Endothelial cell (in vitro differentiated cells): ENCODE measurements around the gene MAP6. TPM values are rescaled to one million over a fixed set of nuclear protein-coding genes. Genes with fewer than 3 reads are reported as not detected.

Experiments
- DNase-seq: peaks from one replicate; pipeline ENCODE4 v3.0.0; 2021; ENCODE audit warnings: low spot score
- H3K27ac Mint-ChIP-seq: one replicate; pipeline ENCODE4 v1.8.0; 2021; ENCODE audit warnings: mixed read lengths, inconsistent platforms; ENCODE audit not compliant: unreplicated experiment
- H3K27me3 Mint-ChIP-seq: one replicate; pipeline ENCODE4 v1.8.0; 2021; ENCODE audit warnings: mild to moderate bottlenecking, moderate library complexity, mixed read lengths, inconsistent platforms; ENCODE audit not compliant: unreplicated experiment
- H3K36me3 Mint-ChIP-seq: one replicate; pipeline ENCODE4 v1.8.0; 2021; ENCODE audit warnings: mild to moderate bottlenecking, low read depth, mixed read lengths, inconsistent platforms; ENCODE audit not compliant: unreplicated experiment
- H3K4me1 Mint-ChIP-seq: one replicate; pipeline ENCODE4 v1.8.0; 2021; ENCODE audit warnings: mild to moderate bottlenecking, mixed read lengths, inconsistent platforms; ENCODE audit not compliant: unreplicated experiment
- H3K4me3 Mint-ChIP-seq: one replicate; pipeline ENCODE4 v1.8.0; 2021; ENCODE audit warnings: mild to moderate bottlenecking, mixed read lengths, inconsistent platforms; ENCODE audit not compliant: unreplicated experiment
- H3K9me3 Mint-ChIP-seq: one replicate; pipeline ENCODE4 v1.8.0; 2021; ENCODE audit warnings: mixed read lengths, inconsistent platforms; ENCODE audit not compliant: unreplicated experiment
- total RNA-seq: library from RNA; stranded (reverse); fragmentation: NEBNext Ultra II Directional; extraction: Animal tissue kit (Norgen Biotek cat#: 25700); gene quantifications from one replicate; pipeline ENCODE4 v1.2.1, GENCODE V29; 2021; ENCODE audit not compliant: unreplicated experiment
- TF ChIP-seq, protein P1 (sequence below): fragments of 200-600 bp; sonication (generic); IDR thresholded peaks from one replicate; pipeline ENCODE4 v1.5.0; 2021; ENCODE audit warnings: antibody characterized with exemption; ENCODE audit not compliant: unreplicated experiment

The MAP6 gene
- total RNA-seq, 1 donor from 2014 or later, result 0.26 TPM

DNA sequence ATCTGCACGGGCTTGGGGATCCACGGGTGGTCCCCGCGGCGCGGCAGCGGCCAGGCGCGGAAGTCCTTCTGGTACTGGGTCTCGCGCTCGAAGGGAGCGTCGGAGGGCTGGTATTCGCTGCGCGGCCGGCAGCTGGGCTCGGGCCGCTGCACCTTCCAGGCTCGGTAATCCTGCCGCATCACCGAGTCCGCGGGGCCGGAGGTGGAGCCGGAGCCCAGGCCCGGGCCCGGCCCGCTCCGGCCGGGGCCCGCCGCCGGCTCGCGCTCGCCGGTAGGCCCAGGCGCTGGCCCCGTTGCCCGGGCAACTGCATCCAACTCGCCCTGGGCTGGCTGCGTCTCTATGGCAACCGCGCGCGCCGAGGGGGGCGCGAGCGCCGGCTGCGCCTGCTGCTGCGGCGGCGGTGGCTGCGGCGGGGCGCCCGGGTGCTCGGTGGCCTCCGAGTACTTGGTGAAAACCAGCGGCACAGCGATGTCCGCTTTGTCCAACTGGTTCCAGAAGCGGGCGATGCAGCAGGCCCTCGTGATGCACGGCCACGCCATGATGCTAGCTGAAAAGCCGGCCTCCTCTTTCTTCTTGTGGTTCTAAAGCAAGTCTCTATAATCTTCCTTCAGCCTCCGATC is 897 bp downstream of the MAP6 start:
- H3K4me3 Mint-ChIP-seq, result peak overlapping the region; percentile 78
- peak; percentile 55 for DNase-seq
- peaks cover 11% of the 10 kb centered on the region for H3K4me1 Mint-ChIP-seq
- H3K36me3 Mint-ChIP-seq, result peaks cover 5% of the 10 kb centered on the region
- TF ChIP-seq, protein P1, sequence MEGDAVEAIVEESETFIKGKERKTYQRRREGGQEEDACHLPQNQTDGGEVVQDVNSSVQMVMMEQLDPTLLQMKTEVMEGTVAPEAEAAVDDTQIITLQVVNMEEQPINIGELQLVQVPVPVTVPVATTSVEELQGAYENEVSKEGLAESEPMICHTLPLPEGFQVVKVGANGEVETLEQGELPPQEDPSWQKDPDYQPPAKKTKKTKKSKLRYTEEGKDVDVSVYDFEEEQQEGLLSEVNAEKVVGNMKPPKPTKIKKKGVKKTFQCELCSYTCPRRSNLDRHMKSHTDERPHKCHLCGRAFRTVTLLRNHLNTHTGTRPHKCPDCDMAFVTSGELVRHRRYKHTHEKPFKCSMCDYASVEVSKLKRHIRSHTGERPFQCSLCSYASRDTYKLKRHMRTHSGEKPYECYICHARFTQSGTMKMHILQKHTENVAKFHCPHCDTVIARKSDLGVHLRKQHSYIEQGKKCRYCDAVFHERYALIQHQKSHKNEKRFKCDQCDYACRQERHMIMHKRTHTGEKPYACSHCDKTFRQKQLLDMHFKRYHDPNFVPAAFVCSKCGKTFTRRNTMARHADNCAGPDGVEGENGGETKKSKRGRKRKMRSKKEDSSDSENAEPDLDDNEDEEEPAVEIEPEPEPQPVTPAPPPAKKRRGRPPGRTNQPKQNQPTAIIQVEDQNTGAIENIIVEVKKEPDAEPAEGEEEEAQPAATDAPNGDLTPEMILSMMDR, result no peak
- H3K9me3 Mint-ChIP-seq, result no peaks in the 10 kb centered on the region
- H3K27ac Mint-ChIP-seq, result no peak overlapping the region
- H3K27me3 Mint-ChIP-seq, result peaks cover 24% of the 10 kb centered on the region

DNA sequence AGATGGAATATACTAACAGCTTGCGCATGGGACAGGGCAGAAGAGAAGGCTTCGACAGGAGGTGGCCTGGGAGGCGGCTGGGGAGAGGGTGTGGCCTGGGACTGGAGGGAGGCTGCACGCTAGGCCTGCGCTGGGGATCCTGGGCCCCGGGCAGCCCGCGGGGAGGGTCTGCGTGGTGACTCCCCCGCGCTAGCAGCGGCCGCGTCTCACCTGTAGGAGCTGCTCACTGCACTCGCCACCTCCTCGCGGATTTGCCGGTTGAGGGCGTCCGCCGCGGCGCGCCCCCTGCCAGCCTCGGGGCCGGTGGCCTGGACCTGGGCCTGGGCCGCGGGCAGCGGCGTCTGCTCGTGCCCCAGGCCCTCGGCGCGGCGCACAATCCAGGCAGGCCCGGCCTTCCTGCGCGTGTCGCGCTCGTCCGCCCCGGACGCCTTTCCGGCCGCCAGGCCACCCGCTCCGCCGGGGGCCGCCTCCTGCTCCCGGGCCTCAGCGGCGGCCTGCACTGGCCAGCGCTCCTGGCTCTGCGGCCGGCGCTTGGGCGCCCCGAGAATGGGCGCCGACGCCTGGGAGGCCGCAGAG is 1.5 kb downstream of the MAP6 start:
- no peaks in the 10 kb centered on the region for H3K9me3 Mint-ChIP-seq
- DNase-seq, result peak; percentile 34
- peaks cover 24% of the 10 kb centered on the region for H3K27me3 Mint-ChIP-seq
- H3K4me3 Mint-ChIP-seq, result peak overlapping the region; percentile 70
- H3K4me1 Mint-ChIP-seq, result peaks cover 11% of the 10 kb centered on the region
- peaks cover 5% of the 10 kb centered on the region for H3K36me3 Mint-ChIP-seq
- no peak overlapping the region for H3K27ac Mint-ChIP-seq
- TF ChIP-seq, protein P1, result no peak

DNA sequence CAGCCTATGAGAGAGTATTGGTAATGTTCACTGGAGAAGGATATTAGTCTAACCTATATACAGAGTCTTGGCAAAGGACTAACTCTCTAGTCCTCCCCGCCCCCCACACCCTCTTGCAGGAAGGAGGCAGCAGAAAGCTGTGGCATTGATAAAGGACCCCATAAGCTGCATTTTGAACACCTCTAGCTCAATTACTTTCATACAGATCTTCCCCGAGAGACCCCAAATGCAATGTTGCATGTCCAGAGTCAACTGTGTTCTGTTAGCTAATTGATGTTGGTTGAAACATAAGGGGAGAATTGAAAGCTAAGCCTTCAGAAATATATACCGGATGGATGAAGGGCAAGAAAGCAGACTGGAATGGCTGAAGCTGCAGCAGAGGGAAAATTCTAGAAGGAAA is 2.8 kb downstream of the MAP6 start:
- Mint-ChIP-seq H3K36me3 (peaks cover 5% of the 10 kb centered on the region), H3K4me1 (peaks cover 11% of the 10 kb centered on the region), H3K27me3 (peaks cover 24% of the 10 kb centered on the region), H3K27ac (no peak overlapping the region), H3K9me3 (no peaks in the 10 kb centered on the region), H3K4me3 (no peak overlapping the region)
- no peak for DNase-seq
- TF ChIP-seq, protein P1, result no peak

DNA sequence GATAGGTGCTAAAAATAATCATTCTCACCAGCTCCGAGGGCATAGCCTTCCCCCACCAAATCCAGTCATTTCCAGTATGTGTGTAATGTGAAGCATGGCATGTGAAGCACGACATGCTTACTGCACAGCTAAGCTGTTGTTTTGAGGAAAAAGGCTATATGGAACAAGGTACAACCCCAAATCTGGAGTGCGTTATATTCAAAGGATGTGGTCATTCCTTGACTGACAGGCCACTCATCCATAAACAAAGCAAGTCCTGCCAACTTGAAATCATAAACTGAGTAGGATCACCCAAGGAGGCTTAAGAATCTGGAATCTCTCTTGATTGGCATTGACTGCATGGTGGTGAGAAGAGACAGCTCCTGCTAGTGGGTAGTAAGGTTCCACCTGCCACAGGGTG is 3.7 kb downstream of the MAP6 start:
- Mint-ChIP-seq H3K27me3 (peaks cover 21% of the 10 kb centered on the region), H3K36me3 (peaks cover 5% of the 10 kb centered on the region), H3K9me3 (no peaks in the 10 kb centered on the region), H3K4me1 (peaks cover 11% of the 10 kb centered on the region), H3K27ac (no peak overlapping the region), H3K4me3 (no peak overlapping the region)
- no peak for DNase-seq
- TF ChIP-seq, protein P1, result no peak

DNA sequence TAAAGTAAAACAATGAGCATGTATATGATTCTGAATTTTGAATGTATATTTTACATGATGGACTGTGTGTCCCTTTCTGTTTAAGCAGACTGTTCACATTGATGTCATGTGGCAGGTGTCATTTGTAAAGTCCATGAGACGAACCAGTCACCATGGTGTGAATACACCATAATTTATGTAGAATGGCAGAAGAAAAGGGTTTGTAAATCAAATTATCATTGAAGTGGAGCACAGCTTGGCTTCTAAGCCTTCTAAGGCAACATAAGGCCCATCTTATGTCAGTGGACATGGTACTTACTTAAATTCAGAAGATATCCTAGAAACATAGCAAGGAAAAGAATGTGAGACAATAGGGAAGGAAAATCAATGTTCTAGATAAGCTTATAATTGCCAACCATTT is 4.4 kb downstream of the MAP6 start:
- Mint-ChIP-seq H3K27me3 (peaks cover 22% of the 10 kb centered on the region), H3K4me3 (no peak overlapping the region), H3K4me1 (peaks cover 11% of the 10 kb centered on the region), H3K27ac (no peak overlapping the region), H3K36me3 (peaks cover 5% of the 10 kb centered on the region), H3K9me3 (no peaks in the 10 kb centered on the region)
- DNase-seq, result no peak
- TF ChIP-seq, protein P1, result no peak
